GM23338 (cell line): ENCODE data around the gene PLXND1.

Experiments
- CREB1 ChIP-seq: fragments of 250-450 bp; sonication (Bioruptor Pico); IDR thresholded peaks from 2 replicates; pipeline ENCODE4 v1.5.0; 2020; ENCODE audit warnings: low read depth, mild to moderate bottlenecking, moderate library complexity
- CTCF ChIP-seq, 2 experiments: fragments of 200-600 bp in 1 of 2; sonication (generic) in 1 of 2; conservative IDR thresholded peaks; 2 replicates each; pipeline versions ENCODE4 v1.5.1 to v1.6.1; 2016 to 2017; ENCODE audit warnings: antibody characterized with exemption in 2 of 2, low read depth in 2 of 2, mild to moderate bottlenecking in 2 of 2, moderate library complexity in 1 of 2
- EZH2 ChIP-seq: fragments of 200-600 bp; sonication (generic); IDR thresholded peaks from one replicate; pipeline ENCODE4 v1.8.0; 2017; ENCODE audit warnings: antibody characterized with exemption, mild to moderate bottlenecking, low read depth; ENCODE audit not compliant: unreplicated experiment
- EZH2phosphoT487 ChIP-seq: fragments of 200-600 bp; sonication (generic); IDR thresholded peaks from one replicate; pipeline ENCODE4 v1.8.1; 2018; ENCODE audit warnings: antibody characterized with exemption; ENCODE audit not compliant: unreplicated experiment
- JUNB ChIP-seq: IDR thresholded peaks from one replicate; pipeline ENCODE4 v1.6.1; 2016; ENCODE audit warnings: antibody characterized with exemption; ENCODE audit not compliant: unreplicated experiment
- NANOG ChIP-seq: IDR thresholded peaks from 2 replicates; pipeline ENCODE4 v1.6.1; 2016; ENCODE audit warnings: antibody characterized with exemption, borderline replicate concordance
- POLR2AphosphoS5 ChIP-seq: IDR thresholded peaks from 2 replicates; pipeline ENCODE4 v1.6.1; 2016; ENCODE audit warnings: antibody characterized with exemption, low read depth
- STAT1 ChIP-seq: IDR thresholded peaks from one replicate; pipeline ENCODE4 v1.6.1; 2016; ENCODE audit warnings: antibody characterized with exemption; ENCODE audit not compliant: unreplicated experiment
- ZNF331 ChIP-seq: fragments of 250-450 bp; sonication (Bioruptor Pico); IDR thresholded peaks from 2 replicates; pipeline ENCODE4 v1.5.0; 2020; ENCODE audit warnings: low read depth, mild to moderate bottlenecking, moderate library complexity
- TF ChIP-seq, protein P1 (sequence below): IDR thresholded peaks from one replicate; pipeline ENCODE4 v1.6.1; 2018; ENCODE audit warnings: antibody characterized with exemption; ENCODE audit not compliant: unreplicated experiment

GRCh38 chr3:129594907-129595390 is 11.5 kb downstream of the PLXND1 start:
- TF ChIP-seq CTCF (conservative IDR thresholded peaks at IDR 0.05; ENCODE audit: low read depth in 2 of 2) (no peak), JUNB (no peak), POLR2AphosphoS5 (no peak), EZH2phosphoT487 (no peak), EZH2 (no peak), ZNF331 (CRISPR knock-in tag) (no peak), CREB1 (CRISPR knock-in tag) (no peak), STAT1 (no peak), NANOG (no peak)
- TF ChIP-seq, protein P1, sequence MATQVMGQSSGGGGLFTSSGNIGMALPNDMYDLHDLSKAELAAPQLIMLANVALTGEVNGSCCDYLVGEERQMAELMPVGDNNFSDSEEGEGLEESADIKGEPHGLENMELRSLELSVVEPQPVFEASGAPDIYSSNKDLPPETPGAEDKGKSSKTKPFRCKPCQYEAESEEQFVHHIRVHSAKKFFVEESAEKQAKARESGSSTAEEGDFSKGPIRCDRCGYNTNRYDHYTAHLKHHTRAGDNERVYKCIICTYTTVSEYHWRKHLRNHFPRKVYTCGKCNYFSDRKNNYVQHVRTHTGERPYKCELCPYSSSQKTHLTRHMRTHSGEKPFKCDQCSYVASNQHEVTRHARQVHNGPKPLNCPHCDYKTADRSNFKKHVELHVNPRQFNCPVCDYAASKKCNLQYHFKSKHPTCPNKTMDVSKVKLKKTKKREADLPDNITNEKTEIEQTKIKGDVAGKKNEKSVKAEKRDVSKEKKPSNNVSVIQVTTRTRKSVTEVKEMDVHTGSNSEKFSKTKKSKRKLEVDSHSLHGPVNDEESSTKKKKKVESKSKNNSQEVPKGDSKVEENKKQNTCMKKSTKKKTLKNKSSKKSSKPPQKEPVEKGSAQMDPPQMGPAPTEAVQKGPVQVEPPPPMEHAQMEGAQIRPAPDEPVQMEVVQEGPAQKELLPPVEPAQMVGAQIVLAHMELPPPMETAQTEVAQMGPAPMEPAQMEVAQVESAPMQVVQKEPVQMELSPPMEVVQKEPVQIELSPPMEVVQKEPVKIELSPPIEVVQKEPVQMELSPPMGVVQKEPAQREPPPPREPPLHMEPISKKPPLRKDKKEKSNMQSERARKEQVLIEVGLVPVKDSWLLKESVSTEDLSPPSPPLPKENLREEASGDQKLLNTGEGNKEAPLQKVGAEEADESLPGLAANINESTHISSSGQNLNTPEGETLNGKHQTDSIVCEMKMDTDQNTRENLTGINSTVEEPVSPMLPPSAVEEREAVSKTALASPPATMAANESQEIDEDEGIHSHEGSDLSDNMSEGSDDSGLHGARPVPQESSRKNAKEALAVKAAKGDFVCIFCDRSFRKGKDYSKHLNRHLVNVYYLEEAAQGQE, result no peak
